K562 treated with DMSO at 1 percent for 24 hours (cell line): ENCODE data around the gene ACER3. TPM values are rescaled to one million over a fixed set of nuclear protein-coding genes. Genes with fewer than 3 reads are reported as not detected.

Experiments
- total RNA-seq: library from RNA; unstranded; fragments of 300-600 nt; gene quantifications from 2 replicates; pipeline ENCODE4 v1.2.3, GENCODE V29; 2022; ENCODE audit warnings: low read depth; ENCODE audit not compliant: insufficient read depth

ACER3 gene
- 7.9 and 11.6 TPM in 2 replicates for total RNA-seq

DNA sequence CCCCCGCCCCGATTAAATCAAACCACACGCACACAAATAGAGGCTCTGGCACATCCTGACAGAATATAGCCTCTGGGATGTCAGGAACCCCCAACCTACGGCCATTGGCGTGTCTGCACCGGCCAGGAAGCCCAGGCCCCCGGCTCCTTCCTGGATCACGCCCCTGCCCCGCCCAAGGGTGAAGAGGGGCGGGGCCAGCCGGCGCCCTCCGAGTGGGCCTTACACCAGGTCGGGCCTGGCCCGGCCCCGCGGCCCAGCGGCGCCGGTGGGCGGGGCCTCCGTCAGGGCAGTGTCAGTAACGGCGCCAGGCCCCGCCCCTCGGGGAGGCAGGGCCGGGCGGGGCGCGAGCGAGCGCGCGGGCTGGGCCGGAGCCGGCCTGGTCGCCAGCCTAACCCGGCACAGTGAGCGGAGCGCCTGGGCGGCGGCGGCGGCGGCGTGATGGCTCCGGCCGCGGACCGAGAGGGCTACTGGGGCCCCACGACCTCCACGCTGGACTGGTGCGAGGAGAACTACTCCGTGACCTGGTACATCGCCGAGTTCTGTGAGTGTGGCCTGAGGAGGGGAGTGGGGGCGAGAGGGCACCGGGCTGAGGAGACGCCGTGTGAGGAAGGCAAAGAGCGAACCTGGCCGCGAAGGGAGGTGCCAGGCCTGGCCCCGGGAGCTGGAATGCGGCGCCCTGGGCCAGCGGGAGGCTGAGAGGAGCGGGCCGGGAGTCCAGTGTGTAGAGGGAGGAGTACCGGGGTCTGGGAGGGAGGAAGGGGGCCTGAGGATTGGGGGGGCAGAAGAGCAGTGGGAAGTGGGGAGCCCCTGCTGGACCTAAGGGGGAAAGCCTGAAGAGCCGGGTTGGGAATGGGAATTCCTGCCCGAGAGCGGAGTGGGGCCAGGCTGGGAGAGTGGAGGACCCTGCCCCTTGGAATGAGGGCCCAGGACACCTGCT, at the start of gene ACER3:
TSS of gene ACER3 (plus strand) at position 380 of the 937 bp plus-strand sequence. CDS start at position 439, 59 bp downstream.

GRCh38 chr11:77066229-77067042, 205.7 kb downstream of the ACER3 start, which contains the start of gene CAPN5:
Gene CAPN5, plus strand, starts transcription at chr11:77066971. Its CDS starts 17,916 bp downstream, at chr11:77084887.

Other genes with a start within 250 kb of the ACER3 start
- gene LRRC32, start 190.2 kb upstream of the ACER3 start, total RNA-seq: 0.25 and 0.32 TPM in 2 replicates
- gene TSKU, start 77.6 kb upstream of the ACER3 start, total RNA-seq: 12.9 and 14.8 TPM in 2 replicates
- gene B3GNT6, start 173.5 kb downstream of the ACER3 start, total RNA-seq: 0.10 TPM in 1 of 2 replicates, not detected in the other
- 1.7 and 2.0 TPM in 2 replicates for gene CAPN5, start 206.1 kb downstream of the ACER3 start, total RNA-seq
- not detected in 2 replicates for gene OMP, start 241.9 kb downstream of the ACER3 start, total RNA-seq